ENCODE measurements around the gene ALDH1A2. TPM values are rescaled to one million over a fixed set of nuclear protein-coding genes. Genes with fewer than 3 reads are reported as not detected.

ALDH1A2 gene
- polyA plus RNA-seq, 1 donor (not counting 4 experiments of a cell fraction or from before 2014, with no cell fraction given) = 1.9 TPM

GRCh38 chr15:57925650-57926049 is 139.9 kb downstream of the ALDH1A2 start:
- Histone ChIP-seq H3K9me3 (ENCODE audit: control insufficient read depth, low read depth, low read length) (no peaks in the 10 kb centered on the region), H3K79me2 (ENCODE audit: control insufficient read depth, insufficient read depth, low read length) (no peaks in the 10 kb centered on the region), H3K9me1 (ENCODE audit: control insufficient read depth, extremely low read depth, insufficient read depth, low read length) (no peaks in the 10 kb centered on the region), H2AFZ (ENCODE audit: control insufficient read depth, low read length) (no peak overlapping the region), H3K4me3 (ENCODE audit: control insufficient read depth in 2 of 3, extremely low read depth in 1 of 3, insufficient read depth in 2 of 3, low read depth in 1 of 3, low read length in 3 of 3) (no peak overlapping the region), H3K4me2 (ENCODE audit: control insufficient read depth, extremely low read depth, insufficient read depth, low read depth, low read length) (no peak overlapping the region), H4K20me1 (ENCODE audit: control insufficient read depth, extremely low read depth, insufficient read depth, low read length) (no peaks in the 10 kb centered on the region), H3K4me1 (ENCODE audit: control insufficient read depth, extremely low read depth, insufficient read depth, low read length) (no peaks in the 10 kb centered on the region), H3K9ac (ENCODE audit: control insufficient read depth, extremely low read depth, insufficient read depth, low read length) (no peak overlapping the region), H3K36me3 (ENCODE audit: control insufficient read depth in 2 of 2, extremely low read depth in 1 of 2, insufficient read depth in 2 of 2, low read length in 2 of 2) (no peaks in the 10 kb centered on the region), H3K27me3 (ENCODE audit: control insufficient read depth, extremely low read depth, insufficient read depth, low read length) (peaks cover 8% of the 10 kb centered on the region), H3K27ac (ENCODE audit: control insufficient read depth, insufficient read depth, low read length) (no peak overlapping the region)
- TF ChIP-seq EZH2 (IDR thresholded peaks at IDR 0.05; ENCODE audit: low read length) = no peak
- no peak for TF ChIP-seq CTCF (optimal IDR thresholded peaks at IDR 0.05 in 1 of 3, IDR thresholded peaks at IDR 0.05 in 1 of 3, conservative IDR thresholded peaks at IDR 0.05 in 1 of 3; ENCODE audit: extremely low read depth in 1 of 3, insufficient read depth in 2 of 3, low read length in 3 of 3)
- dilution Hi-C loops (cut with MboI; ENCODE audit: extremely low pct_ligation_motif_present, low sequenced_read_pairs) = no loop called here
- DNase-seq (ENCODE audit: low read depth, low spot score) (no peak), FAIRE-seq (no peak)

GRCh38 chr15:57924598-57924997 is 140.9 kb downstream of the ALDH1A2 start:
- Histone ChIP-seq H3K9me3 (ENCODE audit: control insufficient read depth, low read depth, low read length) (no peaks in the 10 kb centered on the region), H3K9ac (ENCODE audit: control insufficient read depth, extremely low read depth, insufficient read depth, low read length) (no peak overlapping the region), H3K27ac (ENCODE audit: control insufficient read depth, insufficient read depth, low read length) (no peak overlapping the region), H2AFZ (ENCODE audit: control insufficient read depth, low read length) (no peak overlapping the region), H3K9me1 (ENCODE audit: control insufficient read depth, extremely low read depth, insufficient read depth, low read length) (no peaks in the 10 kb centered on the region), H3K27me3 (ENCODE audit: control insufficient read depth, extremely low read depth, insufficient read depth, low read length) (peaks cover 8% of the 10 kb centered on the region), H3K4me3 (ENCODE audit: control insufficient read depth in 2 of 3, extremely low read depth in 1 of 3, insufficient read depth in 2 of 3, low read depth in 1 of 3, low read length in 3 of 3) (no peak overlapping the region), H3K4me1 (ENCODE audit: control insufficient read depth, extremely low read depth, insufficient read depth, low read length) (no peaks in the 10 kb centered on the region), H3K36me3 (ENCODE audit: control insufficient read depth in 2 of 2, extremely low read depth in 1 of 2, insufficient read depth in 2 of 2, low read length in 2 of 2) (no peaks in the 10 kb centered on the region), H3K79me2 (ENCODE audit: control insufficient read depth, insufficient read depth, low read length) (no peaks in the 10 kb centered on the region), H4K20me1 (ENCODE audit: control insufficient read depth, extremely low read depth, insufficient read depth, low read length) (no peaks in the 10 kb centered on the region), H3K4me2 (ENCODE audit: control insufficient read depth, extremely low read depth, insufficient read depth, low read depth, low read length) (no peak overlapping the region)
- DNase-seq (ENCODE audit: low read depth, low spot score) = no peak
- no peak for FAIRE-seq
- TF ChIP-seq CTCF (optimal IDR thresholded peaks at IDR 0.05 in 1 of 3, IDR thresholded peaks at IDR 0.05 in 1 of 3, conservative IDR thresholded peaks at IDR 0.05 in 1 of 3; ENCODE audit: extremely low read depth in 1 of 3, insufficient read depth in 2 of 3, low read length in 3 of 3) (no peak), EZH2 (IDR thresholded peaks at IDR 0.05; ENCODE audit: low read length) (no peak)
- dilution Hi-C loops (cut with MboI; ENCODE audit: extremely low pct_ligation_motif_present, low sequenced_read_pairs) = no loop called here

All from keratinocyte (primary cell).